Mesendoderm (in vitro differentiated cells): Measurements from ENCODE around the gene TAS2R42.

Source experiments
- DNase-seq: peaks from one replicate; pipeline ENCODE4 v3.0.0; 2013
- H2AK5ac ChIP-seq: 2 replicates; pipeline ENCODE4 v1.6.1; 2013; ENCODE audit warnings: low read length, inconsistent platforms
- H2BK120ac ChIP-seq: 2 replicates; pipeline ENCODE4 v1.6.1; 2013; ENCODE audit warnings: low read depth, mild to moderate bottlenecking, low read length, moderate library complexity, mixed read lengths
- H2BK15ac ChIP-seq: replicated peaks from 2 replicates; pipeline ENCODE4 v1.6.1; 2013; ENCODE audit warnings: low read depth, mild to moderate bottlenecking, moderate library complexity
- H2BK5ac ChIP-seq: 2 replicates; pipeline ENCODE4 v1.6.1; 2013; ENCODE audit warnings: low read length, inconsistent platforms
- H3K18ac ChIP-seq: 2 replicates; pipeline ENCODE4 v1.6.1; 2013; ENCODE audit warnings: mild to moderate bottlenecking, low read length, mixed read lengths
- H3K23ac ChIP-seq: one replicate; pipeline ENCODE4 v1.6.1; 2013; ENCODE audit warnings: low read length
- H3K27ac ChIP-seq: 2 replicates; pipeline ENCODE4 v1.5.1; 2013; ENCODE audit warnings: low read depth, mild to moderate bottlenecking, inconsistent platforms, low read length, moderate library complexity
- H3K27me3 ChIP-seq: 2 replicates; pipeline ENCODE4 v1.6.1; 2013; ENCODE audit warnings: low read length, control low read depth, mild to moderate bottlenecking, inconsistent platforms; ENCODE audit not compliant: insufficient read depth, poor library complexity
- H3K36me3 ChIP-seq: 2 replicates; pipeline ENCODE4 v1.6.1; 2013; ENCODE audit warnings: low read length, inconsistent platforms; ENCODE audit not compliant: control insufficient read depth, insufficient read depth
- H3K4ac ChIP-seq: one replicate; pipeline ENCODE4 v1.6.1; 2013; ENCODE audit warnings: low read depth, mild to moderate bottlenecking, low read length, moderate library complexity
- H3K4me1 ChIP-seq: 2 replicates; pipeline ENCODE4 v1.6.1; 2013; ENCODE audit warnings: low read depth, low read length, inconsistent platforms; ENCODE audit not compliant: control insufficient read depth
- H3K4me2 ChIP-seq: 2 replicates; pipeline ENCODE4 v1.6.1; 2013; ENCODE audit warnings: low read length
- H3K4me3 ChIP-seq: 2 replicates; pipeline ENCODE4 v1.5.1; 2013; ENCODE audit warnings: mild to moderate bottlenecking, low read length
- H3K56ac ChIP-seq: one replicate; pipeline ENCODE4 v1.6.1; 2013; ENCODE audit warnings: low read length
- H3K79me1 ChIP-seq: 2 replicates; pipeline ENCODE4 v1.6.1; 2013; ENCODE audit warnings: low read length, inconsistent platforms
- H3K79me2 ChIP-seq: 2 replicates; pipeline ENCODE4 v1.6.1; 2013; ENCODE audit warnings: mild to moderate bottlenecking, low read length; ENCODE audit not compliant: control insufficient read depth, insufficient read depth
- H3K9ac ChIP-seq: 2 replicates; pipeline ENCODE4 v1.6.1; 2013; ENCODE audit warnings: low read length, inconsistent platforms
- H4K5ac ChIP-seq: one replicate; pipeline ENCODE4 v1.6.1; 2013; ENCODE audit warnings: low read length
- H4K8ac ChIP-seq: one replicate; pipeline ENCODE4 v1.6.1; 2013; ENCODE audit warnings: low read depth, mild to moderate bottlenecking, control low read depth, low read length, moderate library complexity
- WGBS: extraction: QIAGEN DNeasy Blood & Tissue Kit; methylation state at CpG from one replicate; pipeline ENCODE4 v1.1.7; 2013; ENCODE audit warnings: low lambda C conversion rate, missing lambda C conversion rate; ENCODE audit not compliant: insufficient coverage; ENCODE audit errors: extremely low coverage; 5-methylcytosine and 5-hydroxymethylcytosine counted together

The TAS2R42 gene

DNA sequence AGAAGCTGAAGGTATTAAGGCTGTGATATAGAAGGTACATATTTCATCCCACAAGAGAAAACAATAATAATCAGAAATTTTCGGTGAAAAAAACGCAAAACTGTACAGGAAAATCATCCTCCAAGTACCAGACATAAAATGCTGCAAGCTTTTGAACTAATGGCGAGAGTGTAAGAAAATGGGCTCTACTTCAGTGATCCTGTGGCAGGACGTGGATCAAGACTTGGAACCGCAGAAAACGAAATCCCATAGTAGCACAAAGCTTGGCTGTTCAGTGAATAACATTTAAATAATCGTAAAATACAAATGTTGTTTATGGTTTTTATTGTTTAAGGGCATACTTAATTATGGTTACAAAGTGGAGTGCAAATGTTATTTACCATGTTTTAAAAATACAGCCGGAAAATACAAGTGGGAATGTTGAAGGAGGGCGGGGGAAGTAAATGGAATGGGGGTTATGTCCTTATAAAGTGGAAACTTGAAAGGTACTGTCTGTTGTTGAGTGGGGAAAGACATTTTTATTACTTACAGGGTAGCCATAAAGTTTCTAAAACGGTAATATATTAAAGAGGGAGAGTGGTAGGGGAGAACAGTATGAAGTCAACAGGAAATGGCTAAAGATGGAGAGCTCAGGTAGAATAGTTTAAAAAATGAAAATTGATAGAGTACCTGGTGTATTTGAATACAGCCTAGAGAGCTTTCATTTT, 14.6 kb downstream of the TAS2R42 start:
- Histone ChIP-seq H3K79me2 (peaks cover 31% of the 10 kb centered on the region), H2BK120ac (no peak overlapping the region), H3K9ac (peak overlapping the region; percentile 89), H3K4me2 (peak overlapping the region; percentile 71), H3K79me1 (peaks cover 4% of the 10 kb centered on the region), H2BK15ac (no peak overlapping the region), H3K4me1 (peaks cover 5% of the 10 kb centered on the region), H3K23ac (no peak overlapping the region), H3K4ac (no peak overlapping the region), H3K18ac (no peak overlapping the region), H3K27ac (no peak overlapping the region), H2BK5ac (no peak overlapping the region), H3K56ac (peak overlapping the region; percentile 89), H4K5ac (no peak overlapping the region), H4K8ac (no peak overlapping the region), H3K4me3 (peak overlapping the region; percentile 71), H2AK5ac (no peak overlapping the region), H3K27me3 (no peaks in the 10 kb centered on the region), H3K36me3 (no peaks in the 10 kb centered on the region)
- peak; percentile 45 for DNase-seq
- WGBS, result 100% methylated on average over 1 of the region's 10 CpGs

DNA sequence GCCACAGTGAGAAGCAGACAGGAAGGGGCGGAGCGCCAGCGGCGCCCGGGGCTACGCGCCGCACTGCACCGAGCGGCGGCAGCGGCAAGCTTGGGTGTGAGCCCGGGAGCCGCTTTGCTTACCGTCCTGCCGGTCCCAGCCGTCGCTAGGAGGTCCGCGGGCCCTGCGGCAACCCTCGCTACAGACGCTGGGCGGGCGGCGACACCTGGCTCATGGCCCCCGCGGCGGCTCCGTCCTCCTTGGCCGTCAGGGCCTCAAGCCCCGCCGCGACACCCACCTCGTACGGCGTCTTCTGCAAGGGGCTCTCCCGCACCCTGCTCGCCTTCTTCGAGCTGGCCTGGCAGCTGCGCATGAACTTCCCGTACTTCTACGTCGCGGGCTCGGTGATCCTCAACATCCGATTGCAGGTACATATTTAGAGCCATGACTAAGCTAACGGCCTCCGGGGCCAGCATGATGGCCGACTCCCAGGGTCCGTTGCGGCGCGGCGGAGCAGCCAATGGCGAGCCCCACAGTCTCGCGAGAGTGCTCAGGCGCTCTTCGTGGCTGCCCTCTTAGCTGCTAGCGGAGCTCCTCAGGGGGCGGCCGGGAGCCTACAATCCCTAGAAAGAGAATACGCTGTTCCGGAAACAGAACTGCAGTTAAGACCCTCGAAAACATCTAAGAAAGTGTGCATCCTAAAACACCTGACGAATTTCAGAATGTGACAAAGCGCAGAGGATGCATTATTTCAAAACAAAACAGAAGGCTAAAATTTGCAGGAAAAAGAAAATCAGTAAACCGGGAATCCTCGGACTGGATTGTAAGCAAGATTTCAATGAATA, 15.4 kb downstream of the TAS2R42 start, which contains the start of gene SMIM10L1:
Gene SMIM10L1 (plus strand): TSS at position 50 of the 824 bp plus-strand sequence. CDS start 163 bp downstream, at position 213.
- H2BK5ac ChIP-seq, result peak within 1 kb of the TSS; percentile 92
- H3K4me2 ChIP-seq, result peak within 1 kb of the TSS; percentile 71
- H3K27me3 ChIP-seq, result no peaks in the 10 kb centered on the region
- no peak within 1 kb of the TSS for H2AK5ac ChIP-seq
- H2BK120ac ChIP-seq, result no peak within 1 kb of the TSS
- WGBS, result no CpG with 5 or more reads among the region's 70 CpGs
- H3K4me1 ChIP-seq, result peaks cover 5% of the 10 kb centered on the region
- H3K23ac ChIP-seq, result no peak within 1 kb of the TSS
- H3K56ac ChIP-seq, result peak within 1 kb of the TSS; percentile 98
- H2BK15ac ChIP-seq, result no peak within 1 kb of the TSS
- H4K8ac ChIP-seq, result no peak within 1 kb of the TSS
- H4K5ac ChIP-seq, result no peak within 1 kb of the TSS
- H3K79me1 ChIP-seq, result peaks cover 6% of the 10 kb centered on the region
- H3K27ac ChIP-seq, result peak within 1 kb of the TSS; percentile 91
- peak within 1 kb of the TSS; percentile 84 for H3K4me3 ChIP-seq
- H3K4ac ChIP-seq, result peak within 1 kb of the TSS; percentile 92
- H3K9ac ChIP-seq, result peak within 1 kb of the TSS; percentile 90
- H3K18ac ChIP-seq, result peak within 1 kb of the TSS; percentile 98
- no peaks in the 10 kb centered on the region for H3K36me3 ChIP-seq
- peak; percentile 98 for DNase-seq
- H3K79me2 ChIP-seq, result peaks cover 37% of the 10 kb centered on the region

DNA sequence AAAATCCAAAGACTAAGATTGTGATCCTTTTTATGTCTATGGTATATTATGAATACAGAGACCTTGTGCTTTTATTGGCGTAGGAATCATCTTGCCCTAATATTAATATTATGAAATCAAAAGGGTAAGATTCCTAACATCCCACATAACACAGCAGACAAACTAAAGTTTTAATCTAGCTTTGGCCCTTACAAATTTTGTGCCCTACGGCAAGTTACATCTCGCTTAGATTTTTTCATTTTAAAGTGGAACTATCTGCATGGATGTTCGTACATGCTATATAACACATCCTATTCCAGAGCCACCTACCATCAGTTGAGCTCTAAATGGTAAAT, 16.0 kb downstream of the TAS2R42 start:
- Histone ChIP-seq H3K4ac (no peak overlapping the region), H2BK5ac (no peak overlapping the region), H3K4me3 (peak overlapping the region; percentile 84), H3K79me2 (peaks cover 43% of the 10 kb centered on the region), H3K36me3 (no peaks in the 10 kb centered on the region), H3K18ac (no peak overlapping the region), H3K79me1 (peaks cover 10% of the 10 kb centered on the region), H4K8ac (no peak overlapping the region), H3K27me3 (no peaks in the 10 kb centered on the region), H3K4me2 (peak overlapping the region; percentile 19), H2AK5ac (no peak overlapping the region), H4K5ac (no peak overlapping the region), H2BK120ac (no peak overlapping the region), H3K4me1 (peaks cover 5% of the 10 kb centered on the region), H3K23ac (no peak overlapping the region), H3K27ac (peak overlapping the region; percentile 91), H3K56ac (peak overlapping the region; percentile 58), H3K9ac (peak overlapping the region; percentile 90), H2BK15ac (no peak overlapping the region)
- DNase-seq, result no peak
- WGBS, result no CpG with 5 or more reads among the region's 4 CpGs

DNA sequence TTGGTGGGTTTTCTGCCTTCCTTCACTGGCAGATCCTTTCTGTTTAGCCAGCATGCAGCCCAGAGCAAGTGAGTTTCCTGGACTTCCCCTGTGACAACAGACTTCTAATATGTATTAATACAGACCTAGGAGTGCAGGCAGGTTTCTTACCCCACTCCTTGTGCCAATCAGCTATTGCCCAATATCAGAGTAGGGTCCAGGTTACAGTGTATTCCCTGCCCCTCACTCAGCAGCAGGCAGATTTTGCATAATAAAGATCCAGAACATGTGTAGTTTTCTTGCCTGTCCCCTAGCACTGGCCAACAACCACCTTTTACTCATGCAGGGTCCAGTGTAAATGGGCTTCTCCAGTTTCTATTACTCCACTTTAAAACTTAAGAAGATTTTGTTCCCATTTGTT, 20.4 kb downstream of the TAS2R42 start:
- H3K4me2 ChIP-seq, result no peak overlapping the region
- H2BK15ac ChIP-seq, result no peak overlapping the region
- H3K4ac ChIP-seq, result no peak overlapping the region
- no peak overlapping the region for H3K4me3 ChIP-seq
- H4K8ac ChIP-seq, result no peak overlapping the region
- no peak overlapping the region for H2BK120ac ChIP-seq
- H3K18ac ChIP-seq, result no peak overlapping the region
- no peak overlapping the region for H2AK5ac ChIP-seq
- H2BK5ac ChIP-seq, result no peak overlapping the region
- no peak overlapping the region for H4K5ac ChIP-seq
- peaks cover 5% of the 10 kb centered on the region for H3K4me1 ChIP-seq
- H3K27me3 ChIP-seq, result no peaks in the 10 kb centered on the region
- H3K79me1 ChIP-seq, result peaks cover 16% of the 10 kb centered on the region
- no peak for DNase-seq
- no peak overlapping the region for H3K23ac ChIP-seq
- H3K27ac ChIP-seq, result no peak overlapping the region
- no peaks in the 10 kb centered on the region for H3K36me3 ChIP-seq
- peaks cover 55% of the 10 kb centered on the region for H3K79me2 ChIP-seq
- H3K56ac ChIP-seq, result no peak overlapping the region
- no peak overlapping the region for H3K9ac ChIP-seq

DNA sequence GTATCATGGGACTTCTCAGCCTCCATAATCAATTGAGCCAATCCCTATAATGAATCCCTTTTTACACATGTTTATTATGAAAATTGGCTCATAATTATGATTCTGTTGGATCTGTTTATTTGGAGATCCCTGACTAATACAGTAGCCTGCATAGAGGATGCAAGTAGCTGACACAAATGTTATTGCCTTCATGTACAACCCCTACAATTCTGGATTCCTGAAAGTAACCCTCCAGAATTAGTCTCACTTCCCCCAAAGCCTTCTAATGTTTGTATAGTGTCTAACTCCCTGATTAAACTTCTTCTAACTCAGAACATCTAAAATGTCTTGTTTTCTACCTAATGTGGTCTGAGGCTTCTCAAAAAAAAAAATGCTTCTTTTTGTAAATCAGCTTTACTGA, 22.4 kb downstream of the TAS2R42 start:
- DNase-seq, result no peak
- no peaks in the 10 kb centered on the region for H3K27me3 ChIP-seq
- no peak overlapping the region for H4K8ac ChIP-seq
- H3K79me1 ChIP-seq, result peaks cover 16% of the 10 kb centered on the region
- H2BK5ac ChIP-seq, result no peak overlapping the region
- H3K4me1 ChIP-seq, result peaks cover 4% of the 10 kb centered on the region
- no peak overlapping the region for H3K27ac ChIP-seq
- no peak overlapping the region for H2BK120ac ChIP-seq
- H3K4me3 ChIP-seq, result no peak overlapping the region
- no peak overlapping the region for H3K23ac ChIP-seq
- H3K79me2 ChIP-seq, result peaks cover 56% of the 10 kb centered on the region
- no peak overlapping the region for H3K18ac ChIP-seq
- H4K5ac ChIP-seq, result no peak overlapping the region
- no peak overlapping the region for H3K56ac ChIP-seq
- H2BK15ac ChIP-seq, result no peak overlapping the region
- H3K9ac ChIP-seq, result no peak overlapping the region
- no peak overlapping the region for H3K4me2 ChIP-seq
- H3K36me3 ChIP-seq, result no peaks in the 10 kb centered on the region
- H2AK5ac ChIP-seq, result no peak overlapping the region
- no peak overlapping the region for H3K4ac ChIP-seq
